Measurements from ENCODE around the gene SOX18. TPM values are rescaled to one million over a fixed set of nuclear protein-coding genes. Genes with fewer than 3 reads are reported as not detected.

Gene SOX18
- total and polyA plus RNA-seq, 2 of the 13 experiments (the other 11 are each of a cell fraction or from before 2014, with no cell fraction given) = 1.6 to 1.9 TPM

GRCh38 chr20:64082820-64083377 lies 33.5 kb upstream of the SOX18 start (continued):
- TF ChIP-seq KLF15 (CRISPR knock-in tag; IDR thresholded peaks at IDR 0.05; ENCODE audit: borderline replicate concordance) = no peak
- TF ChIP-seq HES4 (CRISPR knock-in tag; IDR thresholded peaks at IDR 0.05; ENCODE audit: borderline replicate concordance) = 0 out of 2 replicates have a peak, but pooled peaks have one; percentile 42
- no peak for TF ChIP-seq KLF6 (CRISPR knock-in tag; IDR thresholded peaks at IDR 0.05)
- no peak for TF ChIP-seq HIC2 (CRISPR knock-in tag; IDR thresholded peaks at IDR 0.05; ENCODE audit: low read depth)
- no peak for TF ChIP-seq SMAD9 (CRISPR knock-in tag; IDR thresholded peaks at IDR 0.05)
- TF ChIP-seq SMARCC2 (IDR thresholded peaks at IDR 0.05) = no peak
- no peak for TF ChIP-seq ZNF501 (CRISPR knock-in tag; IDR thresholded peaks at IDR 0.05)
- TF ChIP-seq PRMT3 (CRISPR knock-in tag; IDR thresholded peaks at IDR 0.05; ENCODE audit: borderline replicate concordance, low read depth) = no peak
- TF ChIP-seq U2AF1 (optimal IDR thresholded peaks at IDR 0.05; ENCODE audit: low read depth, low read length) = no peak
- TF ChIP-seq DNMT1 (CRISPR knock-in tag; IDR thresholded peaks at IDR 0.05) = no peak
- no peak for TF ChIP-seq EED (CRISPR knock-in tag; IDR thresholded peaks at IDR 0.05)
- peak; percentile 23 for TF ChIP-seq SRSF1 (optimal IDR thresholded peaks at IDR 0.05; ENCODE audit: low read depth, low read length)
- TF ChIP-seq ZNF572 (CRISPR knock-in tag; IDR thresholded peaks at IDR 0.05) = peak; percentile 19; the same call in 1 of the 2 replicates
- TF ChIP-seq POLR2A (IDR thresholded peaks at IDR 0.05; ENCODE audit: insufficient read depth in 1 of 2, low read depth in 2 of 2, low read length in 2 of 2) = no peak
- 0 out of 2 replicates have a peak, but pooled peaks have one; percentile 12 for TF ChIP-seq SIN3A (IDR thresholded peaks at IDR 0.05; ENCODE audit: borderline replicate concordance, low read depth, low read length)
- TF ChIP-seq ZNF513 (CRISPR knock-in tag; conservative IDR thresholded peaks at IDR 0.05) = no peak
- TF ChIP-seq ZNF253 (CRISPR knock-in tag; IDR thresholded peaks at IDR 0.05; ENCODE audit: borderline replicate concordance) = no peak
- TF ChIP-seq HNF4G (IDR thresholded peaks at IDR 0.05; ENCODE audit: borderline replicate concordance, low read depth, low read length) = no peak
- no peak for TF ChIP-seq HNF4G (CRISPR knock-in tag; IDR thresholded peaks at IDR 0.05; ENCODE audit: borderline replicate concordance, low read depth)
- no peak for TF ChIP-seq ZNF337 (CRISPR knock-in tag; IDR thresholded peaks at IDR 0.05; ENCODE audit: borderline replicate concordance, low read depth)

Measured in HepG2 (cell line).